ENCODE data around the gene SCARF2.
"Not testable (repeated sequence)": the region's sequence is repeated elsewhere in the genome, so short reads cannot be mapped to it uniquely, and the experiment has no call there.

SCARF2 gene

GRCh38 chr22:20392365-20392881 is 45.2 kb downstream of the SCARF2 start:
- DNase-seq (ENCODE audit: low spot score): not testable (repeated sequence)

- no peak for DNase-seq (ENCODE audit: low spot score)
Measured at GRCh38 chr22:20391222-20391621, 46.4 kb downstream of the SCARF2 start.

GRCh38 chr22:20390394-20390907 is 47.2 kb downstream of the SCARF2 start:
- no peak for DNase-seq (ENCODE audit: low spot score)

- DNase-seq (ENCODE audit: low spot score): no peak
Measured at GRCh38 chr22:20389288-20389687, 48.3 kb downstream of the SCARF2 start.

- DNase-seq (ENCODE audit: low spot score): no peak
Measured at GRCh38 chr22:20388200-20388599, 49.4 kb downstream of the SCARF2 start.

GRCh38 chr22:20386972-20387371 is 50.7 kb downstream of the SCARF2 start:
- DNase-seq (ENCODE audit: low spot score): no peak

GRCh38 chr22:20386336-20386735 is 51.3 kb downstream of the SCARF2 start:
- DNase-seq (ENCODE audit: low spot score): no peak

- DNase-seq (ENCODE audit: low spot score): no peak
Measured at GRCh38 chr22:20384865-20385264, 52.8 kb downstream of the SCARF2 start.

GRCh38 chr22:20384171-20384570 is 53.5 kb downstream of the SCARF2 start:
- DNase-seq (ENCODE audit: low spot score): no peak

- no peak for DNase-seq (ENCODE audit: low spot score)
Measured at GRCh38 chr22:20383538-20383937, 54.1 kb downstream of the SCARF2 start.

GRCh38 chr22:20380486-20380885 is 57.1 kb downstream of the SCARF2 start:
- no peak for DNase-seq (ENCODE audit: low spot score)

GRCh38 chr22:20378684-20379083 is 58.9 kb downstream of the SCARF2 start:
- not testable (repeated sequence) for DNase-seq (ENCODE audit: low spot score)

GRCh38 chr22:20378110-20378509 is 59.5 kb downstream of the SCARF2 start:
- DNase-seq (ENCODE audit: low spot score): no peak

GRCh38 chr22:20376983-20377382 is 60.6 kb downstream of the SCARF2 start:
- DNase-seq (ENCODE audit: low spot score): not testable (repeated sequence)

GRCh38 chr22:20376281-20376680 is 61.3 kb downstream of the SCARF2 start:
- not testable (repeated sequence) for DNase-seq (ENCODE audit: low spot score)
